ENCODE data around the gene OR2A7.
"Not testable (repeated sequence)": the region's sequence is repeated elsewhere in the genome, so short reads cannot be mapped to it uniquely, and the experiment has no call there.

DNA sequence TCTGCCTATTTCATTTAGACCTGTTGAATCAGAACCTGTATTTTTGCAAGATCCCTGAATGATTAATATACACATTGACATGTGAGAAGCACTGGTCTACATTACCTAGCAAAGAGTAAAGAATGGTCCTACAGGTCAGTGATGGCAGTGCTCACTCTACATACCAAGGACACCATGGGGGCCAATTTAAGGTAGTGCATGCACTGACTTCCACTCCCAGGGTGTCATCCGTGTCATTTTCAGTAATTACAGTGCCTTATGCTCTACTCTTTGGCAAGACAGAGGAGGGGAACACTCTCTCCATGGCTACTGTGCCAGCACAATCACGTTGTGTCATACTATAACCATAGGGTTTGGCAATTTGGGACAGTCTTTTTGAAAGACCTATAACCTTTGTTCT lies 19.2 kb downstream of the OR2A7 start:
- not testable (repeated sequence) for TF ChIP-seq ZSCAN30 (tag by site-specific recombination; IDR thresholded peaks at IDR 0.05); ZNF473 (tag by site-specific recombination; IDR thresholded peaks at IDR 0.05); ZNF274 (IDR thresholded peaks at IDR 0.05; ENCODE audit: low read length); ZNF274 (tag by site-specific recombination; IDR thresholded peaks at IDR 0.05; ENCODE audit: borderline replicate concordance); ZNF214 (tag by site-specific recombination; IDR thresholded peaks at IDR 0.05; ENCODE audit: borderline replicate concordance); ZNF830 (tag by site-specific recombination; IDR thresholded peaks at IDR 0.05; ENCODE audit: low read depth); ZNF629 (tag by site-specific recombination; IDR thresholded peaks at IDR 0.05); ZNF776 (tag by site-specific recombination; IDR thresholded peaks at IDR 0.05; ENCODE audit: borderline replicate concordance); RBAK (tag by site-specific recombination; IDR thresholded peaks at IDR 0.05); HOXD13 (CRISPR knock-in tag; IDR thresholded peaks at IDR 0.05; ENCODE audit: borderline replicate concordance); PRDM6 (tag by site-specific recombination; IDR thresholded peaks at IDR 0.05)
- TF ChIP-seq, protein P1, sequence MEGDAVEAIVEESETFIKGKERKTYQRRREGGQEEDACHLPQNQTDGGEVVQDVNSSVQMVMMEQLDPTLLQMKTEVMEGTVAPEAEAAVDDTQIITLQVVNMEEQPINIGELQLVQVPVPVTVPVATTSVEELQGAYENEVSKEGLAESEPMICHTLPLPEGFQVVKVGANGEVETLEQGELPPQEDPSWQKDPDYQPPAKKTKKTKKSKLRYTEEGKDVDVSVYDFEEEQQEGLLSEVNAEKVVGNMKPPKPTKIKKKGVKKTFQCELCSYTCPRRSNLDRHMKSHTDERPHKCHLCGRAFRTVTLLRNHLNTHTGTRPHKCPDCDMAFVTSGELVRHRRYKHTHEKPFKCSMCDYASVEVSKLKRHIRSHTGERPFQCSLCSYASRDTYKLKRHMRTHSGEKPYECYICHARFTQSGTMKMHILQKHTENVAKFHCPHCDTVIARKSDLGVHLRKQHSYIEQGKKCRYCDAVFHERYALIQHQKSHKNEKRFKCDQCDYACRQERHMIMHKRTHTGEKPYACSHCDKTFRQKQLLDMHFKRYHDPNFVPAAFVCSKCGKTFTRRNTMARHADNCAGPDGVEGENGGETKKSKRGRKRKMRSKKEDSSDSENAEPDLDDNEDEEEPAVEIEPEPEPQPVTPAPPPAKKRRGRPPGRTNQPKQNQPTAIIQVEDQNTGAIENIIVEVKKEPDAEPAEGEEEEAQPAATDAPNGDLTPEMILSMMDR (tag by site-specific recombination; IDR thresholded peaks at IDR 0.05), result not testable (repeated sequence)
- TF ChIP-seq, protein P2, sequence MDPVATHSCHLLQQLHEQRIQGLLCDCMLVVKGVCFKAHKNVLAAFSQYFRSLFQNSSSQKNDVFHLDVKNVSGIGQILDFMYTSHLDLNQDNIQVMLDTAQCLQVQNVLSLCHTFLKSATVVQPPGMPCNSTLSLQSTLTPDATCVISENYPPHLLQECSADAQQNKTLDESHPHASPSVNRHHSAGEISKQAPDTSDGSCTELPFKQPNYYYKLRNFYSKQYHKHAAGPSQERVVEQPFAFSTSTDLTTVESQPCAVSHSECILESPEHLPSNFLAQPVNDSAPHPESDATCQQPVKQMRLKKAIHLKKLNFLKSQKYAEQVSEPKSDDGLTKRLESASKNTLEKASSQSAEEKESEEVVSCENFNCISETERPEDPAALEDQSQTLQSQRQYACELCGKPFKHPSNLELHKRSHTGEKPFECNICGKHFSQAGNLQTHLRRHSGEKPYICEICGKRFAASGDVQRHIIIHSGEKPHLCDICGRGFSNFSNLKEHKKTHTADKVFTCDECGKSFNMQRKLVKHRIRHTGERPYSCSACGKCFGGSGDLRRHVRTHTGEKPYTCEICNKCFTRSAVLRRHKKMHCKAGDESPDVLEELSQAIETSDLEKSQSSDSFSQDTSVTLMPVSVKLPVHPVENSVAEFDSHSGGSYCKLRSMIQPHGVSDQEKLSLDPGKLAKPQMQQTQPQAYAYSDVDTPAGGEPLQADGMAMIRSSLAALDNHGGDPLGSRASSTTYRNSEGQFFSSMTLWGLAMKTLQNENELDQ (tag by site-specific recombination; IDR thresholded peaks at IDR 0.05; ENCODE audit: low read depth), result not testable (repeated sequence)
